ENCODE data around the gene NOA1.

Gene NOA1

DNA sequence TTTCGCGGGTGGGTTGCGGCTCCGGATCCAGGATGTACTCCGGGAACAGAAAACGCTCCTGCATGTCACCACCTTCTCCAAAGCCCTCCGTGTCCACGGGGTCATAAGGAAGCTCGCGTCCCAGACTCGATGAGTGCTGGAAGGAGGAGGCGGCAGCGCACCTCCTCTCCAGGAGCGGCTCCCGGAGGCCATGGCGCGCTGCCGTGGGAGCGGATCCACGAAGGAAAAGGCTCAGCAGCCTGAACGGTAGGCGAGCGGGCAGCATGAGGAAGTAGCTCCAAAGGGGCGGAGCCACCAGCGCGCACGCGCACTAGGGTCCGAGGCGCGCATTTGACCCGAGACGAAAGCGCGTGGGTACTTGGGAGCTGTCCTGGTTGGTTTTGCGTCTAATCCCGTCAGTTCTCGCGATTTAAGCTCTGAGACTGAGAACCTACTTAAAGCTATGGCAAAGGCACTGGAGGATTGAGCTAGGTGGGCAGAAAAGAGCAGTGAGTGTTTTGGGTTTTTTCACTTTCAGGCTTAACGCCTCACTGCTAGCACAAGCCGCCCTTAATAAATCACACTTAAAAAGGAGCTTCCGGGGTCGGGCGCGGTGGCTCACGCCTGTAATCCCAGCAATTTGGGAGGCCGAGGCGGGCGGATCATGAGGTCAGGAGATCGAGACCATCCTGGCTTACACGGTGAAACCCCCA lies at the start of gene NOA1:
NOA1 (minus strand) TSS at position 286 of the 692 bp plus-strand sequence; CDS start at position 265, 21 bp downstream.
- H3K27ac ChIP-seq: peak within 1 kb of the TSS; percentile 95
- DNase-seq (ENCODE audit: low read depth, low spot score): peak; percentile 96

DNA sequence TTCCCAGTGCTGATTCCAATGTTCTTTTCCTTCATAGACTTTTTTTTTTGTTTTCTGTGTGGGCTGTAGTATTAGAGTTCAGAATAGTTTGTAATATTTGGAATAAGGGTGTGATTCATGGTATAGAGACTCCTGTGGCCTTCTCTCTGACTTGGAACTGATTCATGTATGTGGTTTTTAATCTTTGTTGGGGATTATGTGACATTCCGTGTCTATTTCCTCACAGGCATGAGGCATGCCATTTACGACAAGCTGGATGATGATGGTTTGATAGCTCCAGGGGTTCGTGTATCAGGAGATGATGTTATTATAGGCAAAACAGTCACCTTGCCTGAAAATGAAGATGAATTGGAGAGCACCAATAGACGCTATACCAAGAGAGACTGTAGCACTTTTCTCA lies 45.7 kb upstream of the NOA1 start:
- peak; percentile 75 for DNase-seq (ENCODE audit: low read depth, low spot score)

DNA sequence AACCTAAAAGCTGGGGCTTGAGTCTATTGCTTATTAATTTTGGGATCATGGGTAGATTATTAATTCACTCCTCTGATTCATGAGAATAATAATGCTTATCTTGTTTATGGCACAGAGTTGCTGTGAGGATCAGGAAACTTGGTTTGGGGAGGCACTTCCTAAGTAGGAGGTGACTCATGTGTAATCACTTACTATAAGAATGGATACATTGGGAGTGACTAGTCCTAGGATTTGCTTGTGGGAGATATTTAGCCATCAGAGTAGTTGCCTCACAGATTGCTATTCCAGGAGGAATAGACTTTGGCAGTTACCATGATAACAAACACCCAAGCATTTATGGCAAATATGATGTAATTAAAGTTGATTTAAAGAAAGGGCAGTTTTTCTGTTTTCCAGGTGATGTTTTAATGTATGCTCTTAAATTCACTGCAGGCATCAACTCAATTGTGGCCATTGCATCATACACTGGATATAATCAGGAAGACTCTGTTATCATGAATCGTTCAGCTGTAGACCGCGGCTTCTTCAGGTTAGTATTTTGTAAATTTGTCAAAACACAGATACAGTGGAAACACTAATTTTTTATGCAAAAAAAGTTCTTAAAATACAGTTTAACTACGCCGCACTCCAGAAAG lies 43.2 kb upstream of the NOA1 start:
- H3K27ac ChIP-seq: peak overlapping the region; percentile 79

More for the DNA sequence above, 45.7 kb upstream of the NOA1 start:
- peak overlapping the region; percentile 79 for H3K27ac ChIP-seq

DNA sequence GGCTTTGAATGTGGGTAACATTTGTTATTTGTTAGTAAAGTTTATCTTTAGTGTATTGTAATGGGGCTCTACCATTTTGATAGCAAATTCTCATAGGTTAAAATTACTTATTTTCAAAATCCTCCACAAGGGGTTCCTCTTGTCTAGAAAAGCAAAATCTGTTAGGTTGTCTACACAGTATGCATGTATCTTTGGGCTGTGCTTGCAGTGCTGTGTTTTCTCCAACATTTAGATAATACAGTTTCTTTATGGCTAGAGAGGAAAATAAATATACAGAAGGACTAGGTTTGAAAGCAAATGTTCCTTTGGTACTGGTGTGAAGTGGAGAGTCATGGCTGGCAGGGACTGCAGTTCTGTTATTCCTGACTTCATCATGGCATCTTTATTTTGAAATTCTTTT lies 41.6 kb upstream of the NOA1 start:
- peak overlapping the region; percentile 79 for H3K27ac ChIP-seq
- DNase-seq (ENCODE audit: low read depth, low spot score): no peak

More for the DNA sequence above, 43.2 kb upstream of the NOA1 start:
- peak; percentile 49 for DNase-seq (ENCODE audit: low read depth, low spot score)

DNA sequence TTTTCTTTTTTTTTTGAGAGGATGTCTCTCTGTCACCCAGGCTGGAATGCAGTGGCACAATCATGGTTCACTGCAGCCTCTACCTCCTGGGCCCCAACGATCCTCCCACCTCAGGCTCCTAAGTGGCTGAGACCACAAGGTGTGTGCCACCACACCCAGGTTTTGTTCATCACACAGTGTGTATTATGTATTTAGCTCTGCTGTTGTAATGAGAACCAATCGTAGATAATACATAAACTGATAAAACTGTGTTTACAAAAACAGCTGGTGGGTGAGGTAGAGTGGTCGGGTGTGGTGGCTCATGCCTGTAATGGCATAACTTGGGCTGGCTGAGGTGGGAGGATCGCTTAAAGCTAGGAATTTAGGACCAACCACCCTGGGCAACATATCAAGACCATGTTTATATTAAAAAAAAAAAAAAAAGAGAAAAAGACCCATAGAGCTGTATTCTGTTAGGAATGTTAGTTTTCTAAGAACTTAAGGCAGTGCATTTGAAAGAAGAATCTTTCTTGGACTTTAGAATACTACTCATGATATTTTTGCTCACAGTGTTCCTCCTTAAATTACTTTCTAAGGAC lies 36.2 kb upstream of the NOA1 start:
- H3K27ac ChIP-seq: no peak overlapping the region

DNA sequence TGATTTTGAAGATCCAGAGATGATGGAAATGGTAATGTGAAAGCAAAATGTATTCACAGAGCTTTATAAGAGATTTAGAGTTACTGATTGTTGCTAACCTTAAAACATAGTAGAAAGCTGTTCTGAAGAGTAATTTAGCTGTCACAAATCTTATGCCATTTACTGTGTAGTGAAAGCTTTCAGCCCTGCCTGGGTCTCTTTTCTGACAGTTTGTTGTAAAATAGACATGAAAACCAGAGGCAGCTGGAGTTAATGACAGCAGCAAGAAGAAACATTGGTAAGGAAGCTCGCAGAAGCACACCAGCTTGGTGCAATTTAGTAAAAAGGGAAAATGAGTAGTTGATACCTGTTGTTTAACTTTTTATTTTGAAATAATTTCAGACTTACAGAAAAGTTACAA lies 22.3 kb upstream of the NOA1 start:
- DNase-seq (ENCODE audit: low read depth, low spot score): no peak
- H3K27ac ChIP-seq: no peak overlapping the region

More for the DNA sequence above, 36.2 kb upstream of the NOA1 start:
- DNase-seq (ENCODE audit: low read depth, low spot score): no peak

DNA sequence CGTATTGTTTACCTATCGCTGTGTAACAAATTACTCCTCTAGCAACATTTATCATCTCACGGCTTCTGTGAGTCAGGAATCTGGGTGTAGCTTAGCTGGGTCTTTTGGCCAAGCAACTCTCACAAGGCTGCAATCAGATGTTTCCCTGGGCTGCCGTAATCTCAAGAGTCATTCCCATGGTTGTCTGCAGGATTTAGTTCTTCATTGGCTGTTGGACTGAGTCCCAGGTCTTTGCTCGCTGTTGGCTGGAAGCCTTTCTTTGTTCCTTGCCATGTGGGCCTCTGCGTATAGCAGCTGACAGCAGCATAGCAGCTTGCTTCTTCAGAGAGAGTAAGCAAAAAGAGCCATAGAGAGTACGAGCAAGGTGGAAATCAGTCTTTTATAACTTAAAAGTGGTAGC lies 18.1 kb upstream of the NOA1 start:
- peak overlapping the region; percentile 4 for H3K27ac ChIP-seq
- DNase-seq (ENCODE audit: low read depth, low spot score): peak; percentile 18

DNA sequence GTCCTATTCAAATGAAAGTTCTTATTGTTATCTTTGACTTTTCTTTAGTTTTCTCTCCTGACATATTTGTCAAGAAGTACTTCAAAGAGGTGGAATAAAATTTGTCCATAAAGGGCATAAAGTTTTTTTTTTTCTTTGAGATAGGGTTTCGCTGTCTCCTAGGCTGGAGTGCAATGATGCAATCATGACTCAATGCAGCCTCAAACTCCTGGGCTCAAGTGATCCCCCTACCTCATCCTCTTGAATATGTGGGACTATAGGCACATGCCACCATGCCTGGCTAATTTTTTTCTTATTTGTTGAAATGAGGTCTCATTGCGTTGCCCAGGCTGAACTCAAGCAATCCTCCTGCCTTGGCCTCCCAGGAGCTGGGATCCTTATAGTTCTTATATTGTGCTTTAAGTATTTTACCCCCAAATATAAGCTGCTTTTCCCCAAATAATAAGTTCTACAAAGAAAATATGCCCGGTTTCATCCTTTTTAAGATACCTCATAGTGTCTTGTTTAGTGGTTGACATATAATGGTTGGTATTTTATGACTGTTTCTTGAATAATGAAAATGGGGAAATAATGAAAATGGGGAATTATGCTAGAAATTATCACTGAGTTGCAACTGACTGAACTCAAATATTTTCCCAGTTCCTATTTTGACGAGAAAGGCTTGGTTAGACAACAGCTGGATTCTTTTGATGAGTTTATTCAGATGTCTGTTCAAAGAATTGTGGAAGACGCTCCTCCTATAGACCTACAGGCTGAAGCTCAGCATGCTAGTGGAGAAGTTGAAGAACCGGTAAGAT lies 12.9 kb upstream of the NOA1 start:
- peak overlapping the region; percentile 6 for H3K27ac ChIP-seq
- DNase-seq (ENCODE audit: low read depth, low spot score): no peak

DNA sequence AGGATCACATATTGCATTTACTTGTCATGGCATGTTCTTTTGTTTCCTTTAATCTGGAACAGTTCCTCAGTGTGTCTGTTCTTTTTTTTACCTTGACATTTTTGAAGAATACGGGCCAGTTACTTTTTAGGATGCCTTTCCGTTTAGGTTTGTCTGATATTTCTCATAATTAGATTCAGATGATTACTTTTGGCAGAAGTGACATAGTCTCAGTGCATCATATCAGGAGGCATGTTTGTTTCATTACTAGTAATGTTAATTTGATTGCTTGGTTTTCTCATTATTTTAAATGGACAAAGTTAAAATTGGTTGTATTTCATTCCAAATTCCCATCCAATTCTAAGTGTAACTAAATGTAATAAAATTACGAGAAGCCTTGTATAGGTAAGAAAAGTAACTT lies 9.5 kb upstream of the NOA1 start:
- DNase-seq (ENCODE audit: low read depth, low spot score): no peak
- no peak overlapping the region for H3K27ac ChIP-seq

DNA sequence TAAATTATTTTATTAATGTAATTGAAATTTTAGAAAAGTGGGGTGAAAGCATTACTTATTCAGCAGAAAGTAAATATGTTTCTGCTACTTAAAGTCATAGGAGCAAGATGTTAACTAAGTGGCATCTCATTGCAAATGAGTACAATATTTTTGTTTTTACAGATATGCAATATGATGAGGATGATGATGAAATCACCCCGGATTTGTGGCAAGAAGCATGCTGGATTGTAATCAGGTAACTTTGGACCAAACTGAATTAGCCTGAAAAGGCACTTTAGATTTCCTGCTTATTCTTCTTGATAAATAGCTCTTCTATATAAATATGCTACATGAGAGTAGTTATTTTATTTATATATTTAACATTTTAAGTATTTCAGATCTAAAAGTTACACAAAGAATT lies 8.8 kb upstream of the NOA1 start:
- no peak for DNase-seq (ENCODE audit: low read depth, low spot score)

DNA sequence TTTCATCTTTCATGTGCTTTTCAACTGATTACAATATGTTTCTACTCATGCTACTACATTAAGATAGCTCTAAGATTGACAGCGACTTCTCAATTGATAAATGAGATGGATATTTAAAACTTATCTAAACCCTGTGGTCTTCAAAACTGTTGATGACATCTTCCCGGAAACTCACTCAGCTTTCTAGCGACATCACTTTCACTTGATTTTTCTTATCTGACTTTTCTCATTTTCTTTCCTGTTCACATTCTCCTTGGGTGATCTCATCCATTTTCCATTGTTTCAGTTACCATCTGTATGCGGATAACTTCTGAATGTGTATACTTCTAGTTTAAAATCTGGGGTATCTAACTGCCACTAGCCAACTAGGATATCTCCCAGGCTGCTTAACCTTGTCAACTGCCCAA lies 4.4 kb upstream of the NOA1 start:
- H3K27ac ChIP-seq: no peak overlapping the region
- DNase-seq (ENCODE audit: low read depth, low spot score): no peak

More for the DNA sequence above, 8.8 kb upstream of the NOA1 start:
- H3K27ac ChIP-seq: no peak overlapping the region

DNA sequence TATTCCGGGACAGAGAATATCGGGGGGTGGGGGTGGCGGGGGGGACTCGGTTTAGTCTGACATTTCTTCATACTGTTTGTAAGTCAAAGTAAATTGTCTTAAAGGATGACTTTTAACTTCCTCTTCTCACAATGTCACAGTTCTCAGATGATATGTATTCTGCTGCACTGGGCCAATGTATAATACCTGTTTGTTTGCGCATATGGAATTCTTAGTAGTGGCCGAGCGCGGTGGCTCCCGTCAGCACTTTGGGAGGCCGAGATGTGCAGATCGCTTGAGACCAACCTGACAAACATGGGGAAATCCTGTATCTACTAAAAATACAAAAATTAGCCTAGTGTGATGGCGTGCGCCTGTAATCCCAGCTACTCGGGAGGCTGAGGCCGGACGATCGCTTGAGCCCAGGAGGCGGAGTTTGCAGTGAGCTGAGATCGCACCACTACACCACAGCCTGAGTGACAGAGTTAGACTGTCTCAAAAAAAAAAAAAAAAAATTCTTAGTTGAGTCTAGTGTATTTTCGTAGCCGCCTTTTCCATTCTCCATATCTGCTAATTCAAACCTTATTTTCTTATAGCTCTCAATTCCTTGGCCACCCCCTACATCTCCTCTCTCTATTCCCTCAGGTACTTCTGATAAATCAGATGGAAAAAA lies 2.1 kb upstream of the NOA1 start:
- H3K27ac ChIP-seq: peak overlapping the region; percentile 95
- no peak for DNase-seq (ENCODE audit: low read depth, low spot score)

DNA sequence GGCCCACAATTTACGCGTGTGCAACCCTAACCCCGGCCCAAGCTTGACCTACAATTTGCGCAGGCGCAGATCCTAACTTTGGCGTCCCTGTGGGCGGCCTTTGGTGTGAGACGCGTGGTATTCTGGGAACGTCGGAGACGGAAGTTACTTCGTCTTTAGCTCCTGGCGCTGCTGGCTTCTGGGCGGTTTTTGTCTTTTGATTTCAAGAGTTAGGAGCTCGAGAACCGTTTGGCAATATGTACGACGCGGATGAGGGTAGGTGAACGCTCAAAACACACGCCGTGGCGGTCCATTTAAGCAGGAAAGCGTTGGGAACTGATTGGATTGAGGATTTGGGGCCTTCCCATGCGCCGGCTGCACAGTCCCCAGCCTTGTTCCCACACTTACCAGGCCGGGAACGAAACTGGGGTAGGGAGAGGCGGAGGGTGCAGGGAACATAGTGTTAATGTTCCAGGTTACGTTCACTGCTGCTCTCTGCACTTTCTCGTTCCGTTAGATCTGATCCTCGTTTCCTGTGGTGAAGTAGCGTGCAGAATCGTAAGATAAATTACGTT lies 1.4 kb upstream of the NOA1 start, which contains the start of gene POLR2B:
POLR2B (plus strand) TSS at position 147 of the 554 bp plus-strand sequence; CDS start at position 237, 90 bp downstream.
- peak within 1 kb of the TSS; percentile 95 for H3K27ac ChIP-seq

DNA sequence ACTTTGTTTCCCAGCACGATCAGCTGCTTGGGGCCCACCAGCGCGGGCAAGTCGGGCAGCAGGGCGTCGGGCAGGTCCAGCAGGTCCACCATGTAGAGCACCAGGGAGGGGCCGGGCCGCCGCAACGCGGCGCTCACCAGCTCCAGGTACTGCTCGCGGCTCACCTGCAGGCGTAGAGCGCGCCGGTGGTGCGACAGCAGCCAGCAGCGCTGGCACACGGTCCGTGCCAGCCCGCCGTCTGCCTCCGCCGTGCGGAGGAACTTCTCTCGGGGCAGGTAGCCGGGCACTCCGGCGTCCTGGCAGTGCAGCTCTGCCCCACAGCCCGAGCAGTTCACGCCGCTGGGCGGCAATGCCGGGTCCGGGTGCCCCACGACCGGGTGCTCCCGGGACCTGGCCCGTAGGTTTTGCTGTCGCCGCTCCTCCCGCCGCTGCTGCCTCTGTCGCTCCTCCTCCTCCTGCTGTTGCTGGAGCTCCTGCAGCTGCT lies 527 bp downstream of the NOA1 start:
- peak overlapping the region; percentile 95 for H3K27ac ChIP-seq
- DNase-seq (ENCODE audit: low read depth, low spot score): peak; percentile 31

More for the DNA sequence above, 1.4 kb upstream of the NOA1 start, which contains the start of gene POLR2B:
- peak; percentile 73 for DNase-seq (ENCODE audit: low read depth, low spot score)

DNA sequence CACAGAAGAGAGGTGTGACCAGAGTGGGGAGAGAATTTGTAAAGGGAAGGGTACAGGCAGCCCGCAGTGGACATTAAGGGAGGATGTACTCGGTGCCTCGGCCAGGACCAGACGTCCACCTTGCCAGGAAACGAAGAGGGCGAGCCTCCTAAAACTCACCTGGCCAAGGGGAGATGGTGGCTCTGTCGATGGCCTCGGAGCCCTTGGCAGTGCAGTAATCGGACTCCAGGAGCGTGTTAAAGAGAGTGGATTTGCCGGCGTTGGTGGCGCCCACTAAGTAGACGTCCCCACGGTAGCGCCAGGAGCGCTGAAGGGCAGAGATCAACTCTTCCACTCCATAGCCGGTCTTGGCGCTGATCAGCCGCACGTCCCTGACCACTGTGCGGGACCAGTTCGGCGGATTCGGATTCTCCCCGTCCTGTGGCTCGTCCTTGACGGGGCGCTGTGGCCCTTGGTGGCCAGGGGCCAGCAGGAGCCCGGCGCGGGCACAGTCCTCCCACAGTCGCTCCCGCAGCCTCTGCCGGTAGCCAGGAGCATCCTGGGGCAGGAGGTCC lies 1.0 kb downstream of the NOA1 start:
- H3K27ac ChIP-seq: peak overlapping the region; percentile 95
- no peak for DNase-seq (ENCODE audit: low read depth, low spot score)

DNA sequence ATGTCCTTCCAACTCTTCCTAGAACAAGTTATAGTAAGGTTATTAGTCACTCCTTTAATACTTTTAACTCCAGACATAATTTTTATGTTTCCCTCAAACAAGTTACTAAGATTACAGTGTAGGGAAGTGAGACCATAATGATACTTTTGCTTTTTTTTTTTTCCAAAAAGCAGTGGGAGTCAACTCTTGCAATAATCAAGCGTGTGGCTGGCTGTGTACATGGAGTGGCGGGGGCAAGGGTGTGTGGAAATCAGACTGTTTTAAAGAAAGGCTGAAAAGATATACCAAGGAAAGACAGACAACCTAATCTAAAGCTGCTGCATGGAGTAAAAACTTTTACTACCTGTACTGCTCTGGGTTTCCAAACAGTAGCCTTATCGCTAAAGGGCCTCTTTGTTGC lies 4.1 kb downstream of the NOA1 start:
- no peak for DNase-seq (ENCODE audit: low read depth, low spot score)
- no peak overlapping the region for H3K27ac ChIP-seq

DNA sequence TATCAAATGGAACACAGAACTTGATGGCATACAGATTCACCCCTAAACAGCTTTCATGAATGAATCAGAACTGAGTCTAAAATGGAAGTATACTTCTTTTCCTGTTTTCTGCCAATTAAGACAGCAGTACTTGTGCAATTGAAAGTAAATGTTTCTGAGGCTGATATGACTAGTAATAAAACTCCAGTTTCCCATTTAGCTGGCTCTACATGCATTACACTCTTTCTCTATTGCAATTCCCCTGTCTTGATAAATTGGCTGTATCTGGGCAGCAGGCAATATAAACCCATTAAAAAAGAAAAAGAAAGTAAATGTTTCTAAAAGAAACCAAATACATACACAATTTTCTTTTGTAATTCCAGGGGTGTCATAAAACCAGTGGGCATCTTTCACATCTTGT lies 4.6 kb downstream of the NOA1 start:
- DNase-seq (ENCODE audit: low read depth, low spot score): no peak
- H3K27ac ChIP-seq: no peak overlapping the region

DNA sequence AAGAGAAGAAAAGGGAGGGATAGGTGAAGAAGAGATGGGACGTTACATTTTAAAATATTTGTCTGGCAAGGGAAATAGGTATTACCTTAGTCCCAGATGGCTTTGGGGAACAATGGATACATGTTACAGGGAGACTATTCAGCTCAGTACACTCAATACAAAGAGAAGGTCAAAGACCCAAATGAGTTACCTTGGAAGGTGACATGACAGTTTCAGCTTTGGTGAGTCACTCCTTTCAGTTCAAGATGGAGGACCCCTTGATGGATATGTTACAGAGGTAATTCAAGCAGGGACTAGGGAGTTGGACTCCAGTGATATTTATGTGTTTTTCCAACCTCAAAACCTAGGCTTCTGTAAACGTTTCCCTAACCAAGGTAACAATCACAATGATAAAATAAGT lies 5.0 kb downstream of the NOA1 start:
- H3K27ac ChIP-seq: no peak overlapping the region
- no peak for DNase-seq (ENCODE audit: low read depth, low spot score)

DNA sequence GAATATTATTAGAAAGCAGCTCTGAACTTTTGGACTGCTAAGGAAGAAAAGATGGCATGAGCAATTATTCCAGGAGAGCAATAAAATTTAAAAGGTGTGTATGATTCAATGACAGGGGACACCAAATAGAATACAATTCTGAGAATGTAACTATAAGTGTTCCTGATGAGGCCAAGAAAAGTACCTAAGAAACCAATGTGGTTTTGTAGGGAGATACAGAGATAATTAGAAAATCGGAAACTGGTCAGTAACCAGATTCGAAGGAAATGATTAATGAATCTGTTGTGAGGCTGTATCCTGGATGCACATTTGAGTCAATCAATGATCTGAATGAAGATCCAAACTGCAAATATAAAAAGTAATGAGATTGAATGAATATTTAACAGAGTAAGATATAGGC lies 6.0 kb downstream of the NOA1 start:
- no peak for DNase-seq (ENCODE audit: low read depth, low spot score)
- no peak overlapping the region for H3K27ac ChIP-seq

All from epithelial cell of prostate (primary cell).